Hematopoietic multipotent progenitor cell treated with erythropoietin and hydrocortisone succinate and interleukin-3 and kit ligand, for 15 days (in vitro differentiated cells): ENCODE measurements around the gene TMEM219.
A peak's percentile ranks its signal among the peaks of the same experiment; 100 is the strongest.

Experiments
- DNase-seq: peaks from one replicate; pipeline ENCODE4 v3.0.0-alpha.2; 2015; ENCODE audit warnings: low spot score

The TMEM219 gene

GRCh38 chr16:29995324-29995910 is 33.5 kb downstream of the TMEM219 start, which contains the start of gene HIRIP3:
Gene HIRIP3 (minus strand): TSS chr16:29995617. CDS start chr16:29995605, 12 bp downstream.
- peak; percentile 86 for DNase-seq

GRCh38 chr16:29995911-29996765 is 34.3 kb downstream of the TMEM219 start, which contains the start of gene INO80E:
Gene INO80E (plus strand): TSS chr16:29996241. CDS start chr16:29996311, 70 bp downstream.
- peak; percentile 98 for DNase-seq

- no peak for DNase-seq
Measured at GRCh38 chr16:29996766-29997250, 34.9 kb downstream of the TMEM219 start.

- DNase-seq, result no peak
Measured at GRCh38 chr16:29999605-30000004, 37.7 kb downstream of the TMEM219 start.

GRCh38 chr16:30000735-30001631 is 39.1 kb downstream of the TMEM219 start:
- DNase-seq, result no peak

GRCh38 chr16:30002614-30003346 is 40.9 kb downstream of the TMEM219 start:
- DNase-seq, result no peak

- no peak for DNase-seq
Measured at GRCh38 chr16:30003670-30004423, 42.0 kb downstream of the TMEM219 start.

- no peak for DNase-seq
Measured at GRCh38 chr16:30004424-30004776, 42.5 kb downstream of the TMEM219 start.

GRCh38 chr16:30004811-30005242 is 42.9 kb downstream of the TMEM219 start:
- no peak for DNase-seq

GRCh38 chr16:30005341-30006094 is 43.6 kb downstream of the TMEM219 start:
- DNase-seq, result peak; percentile 46

- DNase-seq, result no peak
Measured at GRCh38 chr16:30006095-30006473, 44.2 kb downstream of the TMEM219 start.

GRCh38 chr16:30006659-30007377 is 44.9 kb downstream of the TMEM219 start:
- no peak for DNase-seq

GRCh38 chr16:30007378-30007895 is 45.6 kb downstream of the TMEM219 start:
- DNase-seq, result no peak

- no peak for DNase-seq
Measured at GRCh38 chr16:30009085-30009862, 47.4 kb downstream of the TMEM219 start.

- DNase-seq, result no peak
Measured at GRCh38 chr16:30009990-30010843, 48.3 kb downstream of the TMEM219 start.

GRCh38 chr16:30010844-30011713 is 49.2 kb downstream of the TMEM219 start, which contains the start of gene DOC2A:
Gene DOC2A (minus strand): TSS chr16:30011027. CDS start chr16:30010222, 805 bp downstream.
- no peak for DNase-seq
